Uterus (tissue), 4 donors: Measurements from ENCODE around the gene SAMD4B. TPM values are rescaled to one million over a fixed set of nuclear protein-coding genes. Genes with fewer than 3 reads are reported as not detected.

Experiments used
- DNase-seq, 2 donors: peaks; one replicate each; pipeline ENCODE4 v3.0.0-alpha.2; 2019 to 2020
- H3K27ac ChIP-seq, 2 donors: fragments of 200-600 bp; sonication (generic); 1 replicate in 1 of 2; 2 replicates in 1 of 2; pipeline ENCODE4 v1.5.1; 2016 to 2018
- H3K27me3 ChIP-seq, 2 donors: fragments of 200-600 bp; sonication (generic); one replicate each; pipeline ENCODE4 v1.5.1; 2018 to 2019; ENCODE audit warnings: control low read depth in 1 of 2
- H3K36me3 ChIP-seq, 2 donors: fragments of 200-600 bp; sonication (generic); one replicate each; pipeline ENCODE4 v1.5.1; 2019; ENCODE audit warnings: control low read depth in 1 of 2
- H3K4me1 ChIP-seq, 2 donors: fragments of 200-600 bp; sonication (generic); one replicate each; pipeline ENCODE4 v1.5.1; 2018 to 2019; ENCODE audit warnings: control low read depth in 1 of 2
- H3K4me3 ChIP-seq, 2 donors: fragments of 200-600 bp; sonication (generic); 1 replicate in 1 of 2; 2 replicates in 1 of 2; pipeline ENCODE4 v1.5.1; 2018 to 2019; ENCODE audit warnings: mild to moderate bottlenecking in 1 of 2
- H3K9me3 ChIP-seq, 2 donors: fragments of 200-600 bp; sonication (generic); one replicate each; pipeline ENCODE4 v1.5.1; 2019; ENCODE audit warnings: control low read depth in 1 of 2
- CTCF ChIP-seq, 4 experiments: fragments of 200-600 bp in 2 of 4; fragments of 450-650 bp in 2 of 4; sonication (generic) in 2 of 4; IDR thresholded peaks; one replicate each; pipeline ENCODE4 v1.5.1; 2016 to 2019; ENCODE audit warnings: antibody characterized with exemption in 4 of 4, mild to moderate bottlenecking in 2 of 4, moderate library complexity in 1 of 4
- POLR2A ChIP-seq, 2 donors: fragments of 450-650 bp; IDR thresholded peaks; one replicate each; pipeline ENCODE4 v1.6.1; 2016; ENCODE audit warnings: antibody characterized with exemption in 2 of 2, mild to moderate bottlenecking in 1 of 2, moderate library complexity in 1 of 2
- intact Hi-C: fragments of 100-400 bp; cut with DNase I; formaldehyde crosslinking; loops from one replicate; pipeline ENCODE4 v1.15.1; 2023; ENCODE audit warnings: low total_unique reads
- total RNA-seq, 4 donors: library from RNA; depleted of rRNA in 3 of 4; stranded (reverse); fragments of >200 nt in 3 of 4; gene quantifications; one replicate each; pipeline versions ENCODE4 v1.1.0 to v1.2.4, GENCODE V29; 2014 to 2023
- donor health status: DM: yes; HTN: yes; CAD: no.

SAMD4B gene
- total RNA-seq, 4 donors from 2014 or later = 11.3 to 128 (median 58.6) TPM

- no peaks in the 10 kb centered on the region for H3K27me3 ChIP-seq
- H3K9me3 ChIP-seq = no peaks in the 10 kb centered on the region
- no peaks in the 10 kb centered on the region for H3K4me1 ChIP-seq
- no peak overlapping the region for H3K27ac ChIP-seq
- intact Hi-C loops = no loop called here
- TF ChIP-seq CTCF (IDR thresholded peaks at IDR 0.05) = no peak
- TF ChIP-seq POLR2A (IDR thresholded peaks at IDR 0.05) = no peak
- no peaks in the 10 kb centered on the region for H3K36me3 ChIP-seq
- H3K4me3 ChIP-seq = no peak overlapping the region
- DNase-seq = no peak
These were observed 37.7 kb downstream of the SAMD4B start for GRCh38 chr19:39379865-39380396.

GRCh38 chr19:39380521-39381502 is 38.6 kb downstream of the SAMD4B start:
- DNase-seq = no peak
- H3K4me1 ChIP-seq = no peaks in the 10 kb centered on the region
- no peak for TF ChIP-seq CTCF (IDR thresholded peaks at IDR 0.05)
- TF ChIP-seq POLR2A (IDR thresholded peaks at IDR 0.05) = no peak
- no peak overlapping the region for H3K4me3 ChIP-seq
- H3K9me3 ChIP-seq = no peaks in the 10 kb centered on the region
- no peak overlapping the region for H3K27ac ChIP-seq
- H3K27me3 ChIP-seq = no peaks in the 10 kb centered on the region
- intact Hi-C loops = no loop called here
- no peaks in the 10 kb centered on the region for H3K36me3 ChIP-seq

GRCh38 chr19:39381910-39382611 is 39.8 kb downstream of the SAMD4B start:
- H3K4me3 ChIP-seq = no peak overlapping the region
- H3K4me1 ChIP-seq = no peaks in the 10 kb centered on the region
- H3K27ac ChIP-seq = no peak overlapping the region
- H3K27me3 ChIP-seq = no peaks in the 10 kb centered on the region
- H3K36me3 ChIP-seq = no peaks in the 10 kb centered on the region
- intact Hi-C loops = no loop called here
- H3K9me3 ChIP-seq = no peaks in the 10 kb centered on the region
- TF ChIP-seq CTCF (IDR thresholded peaks at IDR 0.05) = no peak
- no peak for TF ChIP-seq POLR2A (IDR thresholded peaks at IDR 0.05)
- no peak for DNase-seq

- Histone ChIP-seq H3K36me3 (no peaks in the 10 kb centered on the region), H3K4me1 (no peaks in the 10 kb centered on the region), H3K27ac (no peak overlapping the region), H3K4me3 (no peak overlapping the region), H3K27me3 (no peaks in the 10 kb centered on the region), H3K9me3 (no peaks in the 10 kb centered on the region)
- TF ChIP-seq CTCF (IDR thresholded peaks at IDR 0.05) (no peak), POLR2A (IDR thresholded peaks at IDR 0.05) (no peak)
- DNase-seq = no peak
- intact Hi-C loops = no loop called here
These were observed 41.0 kb downstream of the SAMD4B start for GRCh38 chr19:39382991-39383828.
